ENCODE data around the gene OCA2.

OCA2 gene

GRCh38 chr15:27935328-27935727 is 163.8 kb downstream of the OCA2 start:
- no peak for DNase-seq

- DNase-seq, result no peak
Measured at GRCh38 chr15:27934782-27935181, 164.3 kb downstream of the OCA2 start.

- no peak for DNase-seq
Measured at GRCh38 chr15:27933562-27933961, 165.6 kb downstream of the OCA2 start.

GRCh38 chr15:27932600-27932999 is 166.5 kb downstream of the OCA2 start:
- DNase-seq, result no peak

- no peak for DNase-seq
Measured at GRCh38 chr15:27928386-27928785, 170.7 kb downstream of the OCA2 start.

- DNase-seq, result no peak
Measured at GRCh38 chr15:27912283-27912682, 186.8 kb downstream of the OCA2 start.

- DNase-seq, result no peak
Measured at GRCh38 chr15:27906802-27907201, 192.3 kb downstream of the OCA2 start.

GRCh38 chr15:27903405-27903804 is 195.7 kb downstream of the OCA2 start:
- no peak for DNase-seq

GRCh38 chr15:27902680-27903385 is 196.3 kb downstream of the OCA2 start:
- DNase-seq, result no peak

- no peak for DNase-seq
Measured at GRCh38 chr15:27899583-27900285, 199.4 kb downstream of the OCA2 start.

GRCh38 chr15:27897481-27897880 is 201.6 kb downstream of the OCA2 start:
- no peak for DNase-seq

- DNase-seq, result no peak
Measured at GRCh38 chr15:27894645-27895044, 204.5 kb downstream of the OCA2 start.

GRCh38 chr15:27889258-27889657 is 209.9 kb downstream of the OCA2 start:
- no peak for DNase-seq

- no peak for DNase-seq
Measured at GRCh38 chr15:27885201-27885600, 213.9 kb downstream of the OCA2 start.

GRCh38 chr15:27884726-27885125 is 214.4 kb downstream of the OCA2 start:
- no peak for DNase-seq

GRCh38 chr15:27878841-27879240 is 220.3 kb downstream of the OCA2 start:
- no peak for DNase-seq

- no peak for DNase-seq
Measured at GRCh38 chr15:27873828-27874227, 225.3 kb downstream of the OCA2 start.

- no peak for DNase-seq
Measured at GRCh38 chr15:27873039-27873438, 226.1 kb downstream of the OCA2 start.

- DNase-seq, result no peak
Measured at GRCh38 chr15:27872355-27872754, 226.8 kb downstream of the OCA2 start.

GRCh38 chr15:27871902-27872260 is 227.2 kb downstream of the OCA2 start:
- DNase-seq, result no peak

- DNase-seq, result no peak
Measured at GRCh38 chr15:27871078-27871901, 227.8 kb downstream of the OCA2 start.

- DNase-seq, result no peak
Measured at GRCh38 chr15:27870320-27870719, 228.8 kb downstream of the OCA2 start.

GRCh38 chr15:27869697-27870281 is 229.3 kb downstream of the OCA2 start:
- no peak for DNase-seq
